ENCODE measurements around the gene DBI. TPM values are rescaled to one million over a fixed set of nuclear protein-coding genes. Genes with fewer than 3 reads are reported as not detected.

Gene DBI
- 121 and 126 TPM in 2 replicates for total RNA-seq

GRCh38 chr2:119366649-119367471 lies at the start of gene DBI, which contains the start of gene C2orf76:
Gene DBI, plus strand, starts transcription at chr2:119366977. Its CDS starts 75 bp downstream, at chr2:119367052.
Gene C2orf76, minus strand, starts transcription at chr2:119366834. Its CDS starts 26,875 bp downstream, at chr2:119339959.
- intact Hi-C loops (cut with micrococcal nuclease), result loop anchor here (1.0 to 5.0 kb wide), 12 partner anchors 312 to 1553 kb away; partner anchors contain the start of genes CCDC93, DDX18, EPB41L5 and INSIG2

- intact Hi-C loops (cut with micrococcal nuclease), result no loop called here
Measured at GRCh38 chr2:119317554-119317953, 49.2 kb upstream of the DBI start.

- intact Hi-C loops (cut with micrococcal nuclease), result no loop called here
Measured at GRCh38 chr2:119319593-119319992, 47.2 kb upstream of the DBI start.

- intact Hi-C loops (cut with micrococcal nuclease), result no loop called here
Measured at GRCh38 chr2:119323459-119323858, 43.3 kb upstream of the DBI start.

- intact Hi-C loops (cut with micrococcal nuclease), result no loop called here
Measured at GRCh38 chr2:119324685-119325270, 42.0 kb upstream of the DBI start.

GRCh38 chr2:119326938-119327337 lies 39.8 kb upstream of the DBI start:
- intact Hi-C loops (cut with micrococcal nuclease), result no loop called here

GRCh38 chr2:119327431-119327830 lies 39.3 kb upstream of the DBI start:
- intact Hi-C loops (cut with micrococcal nuclease), result no loop called here

GRCh38 chr2:119332953-119333352 lies 33.8 kb upstream of the DBI start:
- intact Hi-C loops (cut with micrococcal nuclease), result no loop called here

- intact Hi-C loops (cut with micrococcal nuclease), result no loop called here
Measured at GRCh38 chr2:119333360-119333759, 33.4 kb upstream of the DBI start.

- intact Hi-C loops (cut with micrococcal nuclease), result no loop called here
Measured at GRCh38 chr2:119333833-119334232, 32.9 kb upstream of the DBI start.

GRCh38 chr2:119337749-119338148 lies 29.0 kb upstream of the DBI start:
- intact Hi-C loops (cut with micrococcal nuclease), result no loop called here

- intact Hi-C loops (cut with micrococcal nuclease), result no loop called here
Measured at GRCh38 chr2:119338272-119338671, 28.5 kb upstream of the DBI start.

GRCh38 chr2:119338826-119339561 lies 27.8 kb upstream of the DBI start:
- intact Hi-C loops (cut with micrococcal nuclease), result no loop called here

- intact Hi-C loops (cut with micrococcal nuclease), result no loop called here
Measured at GRCh38 chr2:119339562-119339923, 27.2 kb upstream of the DBI start.

- intact Hi-C loops (cut with micrococcal nuclease), result no loop called here
Measured at GRCh38 chr2:119341684-119342083, 25.1 kb upstream of the DBI start.

- intact Hi-C loops (cut with micrococcal nuclease), result no loop called here
Measured at GRCh38 chr2:119349289-119349688, 17.5 kb upstream of the DBI start.

- intact Hi-C loops (cut with micrococcal nuclease), result no loop called here
Measured at GRCh38 chr2:119350311-119350998, 16.3 kb upstream of the DBI start.

- intact Hi-C loops (cut with micrococcal nuclease), result no loop called here
Measured at GRCh38 chr2:119352357-119352756, 14.4 kb upstream of the DBI start.

GRCh38 chr2:119354860-119355259 lies 11.9 kb upstream of the DBI start:
- intact Hi-C loops (cut with micrococcal nuclease), result no loop called here

GRCh38 chr2:119359774-119360173 lies 7.0 kb upstream of the DBI start:
- intact Hi-C loops (cut with micrococcal nuclease), result loop anchor here (2.0 kb wide), 1 partner anchor 21 kb away; no protein-coding TSS in a partner anchor

GRCh38 chr2:119360423-119360966 lies 6.3 kb upstream of the DBI start:
- intact Hi-C loops (cut with micrococcal nuclease), result no loop called here
